NCI-H446 (cell line): ENCODE data around the gene KIR2DL1.
"Not testable (repeated sequence)": the region's sequence is repeated elsewhere in the genome, so short reads cannot be mapped to it uniquely, and the experiment has no call there.

Experiments
- DNase-seq, 2 experiments: peaks; one replicate each; lab custom pipeline; 2025; lab: John Stamatoyannopoulos, UW

Gene KIR2DL1

GRCh38 chr19:54769646-54770045 is at the start of gene KIR2DL1:
Gene KIR2DL1, plus strand, starts transcription at chr19:54769793. Its CDS starts 58 bp downstream, at chr19:54769851.
- not testable (repeated sequence) for DNase-seq

DNA sequence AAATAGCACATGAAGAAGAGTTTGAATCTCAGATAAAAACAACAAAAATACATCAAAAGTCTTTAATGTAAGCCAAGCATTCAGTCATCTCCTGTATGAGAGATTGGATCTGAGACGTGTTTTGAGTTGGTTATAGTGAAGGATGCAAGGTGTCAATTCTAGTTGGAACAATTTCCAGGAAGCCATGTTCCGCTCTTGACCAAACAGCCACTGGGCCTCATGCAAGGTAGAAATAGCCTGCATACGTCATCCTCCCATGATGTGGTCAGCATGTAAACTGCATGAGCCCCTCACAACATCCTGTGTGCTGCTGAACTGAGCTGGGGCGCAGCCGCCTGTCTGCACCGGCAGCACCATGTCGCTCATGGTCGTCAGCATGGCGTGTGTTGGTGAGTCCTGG is 45.5 kb upstream of the KIR2DL1 start, which contains the start of gene KIR3DL3:
Gene KIR3DL3, plus strand, starts transcription at position 301 of the 400 bp plus-strand sequence. Its CDS starts 55 bp downstream, at position 356.
- no peak for DNase-seq

- DNase-seq = no peak
Observed at GRCh38 chr19:54724644-54725043, 44.9 kb upstream of the KIR2DL1 start.

DNA sequence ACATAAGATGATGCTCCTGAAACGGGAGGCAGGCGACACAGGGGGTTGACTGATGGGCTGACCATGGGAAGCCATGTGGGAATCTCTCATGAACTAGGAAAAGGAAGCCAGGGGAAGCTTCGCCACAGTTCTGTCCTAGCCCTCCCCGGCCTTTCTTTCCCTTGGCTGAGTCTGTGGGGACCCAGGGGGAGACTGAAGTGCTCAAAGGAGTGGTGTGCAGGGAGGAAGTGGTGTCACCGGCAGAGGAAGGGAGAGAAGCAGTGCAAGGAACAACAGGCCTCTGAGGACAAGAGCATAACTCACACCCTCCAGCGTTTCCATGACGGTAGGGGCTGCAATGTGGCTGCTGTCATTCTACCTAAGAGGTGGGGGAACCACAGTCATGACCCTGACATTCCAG is 44.3 kb upstream of the KIR2DL1 start:
- no peak for DNase-seq

DNA sequence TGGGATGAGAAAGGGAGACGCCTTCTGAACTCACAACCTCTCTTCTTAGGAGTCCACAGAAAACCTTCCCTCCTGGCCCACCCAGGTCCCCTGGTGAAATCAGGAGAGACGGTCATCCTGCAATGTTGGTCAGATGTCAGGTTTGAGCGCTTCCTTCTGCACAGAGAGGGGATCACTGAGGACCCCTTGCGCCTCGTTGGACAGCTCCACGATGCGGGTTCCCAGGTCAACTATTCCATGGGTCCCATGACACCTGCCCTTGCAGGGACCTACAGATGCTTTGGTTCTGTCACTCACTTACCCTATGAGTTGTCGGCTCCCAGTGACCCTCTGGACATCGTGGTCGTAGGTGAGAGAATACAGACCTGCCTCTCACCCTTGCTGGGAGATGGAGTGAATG is 42.0 kb upstream of the KIR2DL1 start:
- DNase-seq = no peak

- DNase-seq = no peak
Observed at GRCh38 chr19:54728167-54728566, 41.4 kb upstream of the KIR2DL1 start.

GRCh38 chr19:54729416-54730188 is 40.0 kb upstream of the KIR2DL1 start:
- no peak for DNase-seq

DNA sequence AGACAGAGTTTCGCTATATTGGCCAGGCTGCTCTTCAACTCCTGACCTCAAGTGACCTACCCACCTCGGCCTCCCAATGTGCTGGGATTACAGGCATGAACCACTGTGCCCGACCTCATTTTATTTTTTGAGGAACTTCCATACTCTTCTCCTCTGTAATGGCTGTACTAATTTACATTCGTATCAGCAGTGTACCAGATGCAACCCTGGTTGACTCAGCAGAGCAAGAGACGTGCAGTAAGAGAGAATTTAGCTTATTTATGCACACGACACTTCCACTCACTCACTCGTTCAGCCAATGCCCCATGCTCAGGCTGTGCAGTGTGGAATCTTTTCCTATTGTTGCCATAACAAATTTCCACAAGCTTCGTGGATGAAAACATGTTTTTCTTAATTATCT is 38.4 kb upstream of the KIR2DL1 start:
- DNase-seq = no peak

GRCh38 chr19:54738306-54738705 is 31.3 kb upstream of the KIR2DL1 start, which contains the start of gene KIR2DL3:
Gene KIR2DL3, plus strand, starts transcription at chr19:54738513. Its CDS starts 33 bp downstream, at chr19:54738546.
- not testable (repeated sequence) for DNase-seq

GRCh38 chr19:54738715-54739114 is 30.9 kb upstream of the KIR2DL1 start:
- DNase-seq = no peak

DNA sequence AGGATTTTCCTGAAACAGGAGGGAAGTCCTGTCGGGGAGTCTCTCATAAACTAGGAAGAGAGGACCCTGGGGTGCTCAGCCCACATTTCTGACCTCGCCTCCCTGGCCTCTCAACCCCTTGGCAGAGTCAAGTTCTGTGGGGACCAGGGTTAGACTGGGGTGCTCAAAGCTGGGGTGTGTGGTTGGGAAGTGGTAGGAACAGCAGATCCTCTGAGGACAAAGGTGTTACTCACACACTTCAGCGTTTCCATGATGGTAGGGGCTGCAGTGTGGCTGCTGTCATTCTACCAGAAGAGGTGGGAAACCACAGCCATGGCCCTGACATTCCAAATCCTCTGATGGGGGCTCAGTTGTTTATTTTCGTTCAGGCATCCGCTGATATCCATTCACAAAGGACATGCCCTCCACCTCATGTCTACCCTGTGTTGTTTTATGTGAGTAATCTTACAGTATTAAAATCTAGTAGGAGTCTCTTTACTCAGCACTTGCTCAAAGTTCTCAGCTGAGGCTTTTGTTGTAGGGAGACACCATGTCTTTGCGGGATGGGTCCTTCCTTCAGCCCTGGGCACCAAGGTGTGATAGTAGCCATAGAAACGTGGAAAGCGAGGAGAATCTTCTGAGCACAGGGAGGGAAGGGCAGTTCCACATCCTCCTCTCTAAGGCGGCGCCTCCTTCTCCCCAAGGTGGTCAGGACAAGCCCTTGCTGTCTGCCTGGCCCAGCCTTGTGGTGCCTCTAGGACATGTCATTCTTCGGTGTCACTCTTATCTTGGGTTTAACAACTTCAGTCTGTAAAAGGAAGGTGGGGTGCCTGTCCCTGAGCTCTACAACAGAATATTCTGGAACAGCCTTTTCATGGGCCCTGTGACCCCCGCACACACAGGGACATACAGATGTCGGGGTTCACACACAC is 29.8 kb upstream of the KIR2DL1 start:
- DNase-seq = no peak

- DNase-seq = not testable (repeated sequence)
Observed at GRCh38 chr19:54741950-54742349, 27.6 kb upstream of the KIR2DL1 start.

DNA sequence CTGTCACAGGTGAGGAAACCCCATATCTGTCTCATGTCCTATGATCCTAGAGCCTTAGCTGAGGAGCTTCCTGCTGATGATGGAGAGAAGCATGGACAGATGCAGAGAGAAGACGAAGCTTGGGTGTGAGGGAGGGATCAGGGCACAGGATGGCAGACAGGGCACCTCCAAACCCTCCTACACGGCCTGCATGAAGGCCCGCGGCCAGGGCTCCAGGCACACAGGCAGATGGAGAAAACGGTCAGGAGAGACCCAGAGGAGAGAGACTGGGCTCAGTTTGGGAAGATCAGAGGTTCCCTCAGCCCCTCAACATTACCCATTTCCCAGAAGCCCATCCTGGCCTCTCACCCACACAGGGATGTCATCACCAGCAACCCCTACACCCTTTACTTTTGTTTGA is 25.5 kb upstream of the KIR2DL1 start:
- DNase-seq = not testable (repeated sequence)

DNA sequence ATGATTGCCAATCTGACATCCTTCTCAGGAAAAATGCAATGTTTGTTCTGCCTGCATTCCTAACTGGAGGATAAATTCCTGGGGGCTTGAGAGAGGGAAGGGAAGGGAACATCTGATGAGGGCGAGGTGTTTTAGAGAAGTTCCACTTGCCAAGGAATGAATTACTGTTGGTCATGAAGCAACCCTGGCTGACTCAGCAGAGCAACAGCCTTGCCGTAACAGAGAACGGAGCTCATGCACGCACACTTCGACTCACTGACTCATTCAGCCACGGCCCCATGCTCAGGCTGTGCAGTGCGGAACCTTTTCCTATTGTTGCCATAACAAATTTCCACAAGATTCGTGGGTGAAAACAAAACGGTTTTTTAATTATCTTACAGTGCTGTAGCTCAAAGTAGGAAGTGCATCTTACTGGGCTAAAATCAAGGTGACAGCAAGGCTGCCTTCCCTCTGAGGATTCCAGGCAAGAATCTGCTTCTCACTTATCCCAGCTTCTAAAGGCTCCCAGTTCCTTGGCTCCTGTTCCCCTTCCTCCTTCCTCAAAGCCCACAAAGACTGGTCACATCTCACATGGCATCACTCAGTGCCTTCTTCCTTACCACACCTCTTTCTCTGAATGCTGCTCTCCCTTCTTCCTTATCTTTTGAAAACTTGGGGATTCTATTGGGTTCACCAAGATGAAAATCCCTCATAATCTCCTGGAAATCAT is 21.8 kb upstream of the KIR2DL1 start:
- DNase-seq = not testable (repeated sequence)

DNA sequence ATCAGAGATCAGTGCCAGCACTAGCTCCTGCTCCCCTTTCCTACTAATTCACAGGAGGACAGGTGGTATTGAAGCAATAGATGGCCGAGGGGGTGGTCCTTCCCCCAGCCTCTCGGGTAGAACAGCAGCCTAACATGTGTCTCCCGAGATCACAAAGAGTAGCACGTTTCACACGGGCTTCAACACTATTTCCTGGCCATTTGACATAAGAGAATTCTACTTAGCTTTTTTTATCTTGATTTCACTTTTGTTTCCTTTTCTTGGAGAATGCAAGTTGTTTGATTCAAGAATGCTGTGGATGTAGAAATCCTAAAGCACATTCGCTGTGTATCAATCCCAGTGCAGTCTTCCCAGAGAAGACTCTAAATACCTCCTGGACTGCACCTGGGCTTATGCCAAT is 19.3 kb upstream of the KIR2DL1 start:
- not testable (repeated sequence) for DNase-seq

GRCh38 chr19:54756204-54757110 is 13.1 kb upstream of the KIR2DL1 start:
- not testable (repeated sequence) for DNase-seq

- not testable (repeated sequence) for DNase-seq
Observed at GRCh38 chr19:54758577-54758976, 11.0 kb upstream of the KIR2DL1 start.

GRCh38 chr19:54764219-54764618 is 5.4 kb upstream of the KIR2DL1 start:
- DNase-seq = not testable (repeated sequence)

- DNase-seq = not testable (repeated sequence)
Observed at GRCh38 chr19:54766464-54766863, 3.1 kb upstream of the KIR2DL1 start.

- DNase-seq = not testable (repeated sequence)
Observed at GRCh38 chr19:54770511-54770910, 918 bp downstream of the KIR2DL1 start.
